Fibroblast of lung (primary cell): ENCODE data around the gene MAP1LC3B. TPM values are rescaled to one million over a fixed set of nuclear protein-coding genes. Genes with fewer than 3 reads are reported as not detected.
A peak's percentile ranks its signal among the peaks of the same experiment; 100 is the strongest.

ENCODE experiments used
- DNase-seq, 2 donors: peaks; one replicate each; pipeline versions ENCODE4 v3.0.0 to v3.0.0-alpha.2; 2010; ENCODE audit warnings: low read depth in 2 of 2
- H2AFZ ChIP-seq: 2 replicates; pipeline ENCODE4 v1.5.1; 2012; ENCODE audit warnings: low read length, control low read depth, inconsistent platforms
- H3K27ac ChIP-seq: 2 replicates; pipeline ENCODE4 v1.5.1; 2011; ENCODE audit warnings: low read length, control low read depth; ENCODE audit not compliant: insufficient read depth
- H3K27me3 ChIP-seq: 2 replicates; pipeline ENCODE4 v1.5.1; 2011; ENCODE audit warnings: mild to moderate bottlenecking, low read length; ENCODE audit not compliant: control insufficient read depth, insufficient read depth
- H3K36me3 ChIP-seq: 2 replicates; pipeline ENCODE4 v1.5.1; 2011; ENCODE audit warnings: low read length; ENCODE audit not compliant: control insufficient read depth, insufficient read depth
- H3K4me1 ChIP-seq: 2 replicates; pipeline ENCODE4 v1.5.1; 2011; ENCODE audit warnings: low read length; ENCODE audit not compliant: control insufficient read depth, insufficient read depth; ENCODE audit errors: extremely low read depth
- H3K4me2 ChIP-seq: 2 replicates; pipeline ENCODE4 v1.5.1; 2011; ENCODE audit warnings: low read length, control low read depth; ENCODE audit not compliant: insufficient read depth; ENCODE audit errors: extremely low read depth
- H3K4me3 ChIP-seq, 4 experiments: fragments of 200-600 bp in 1 of 4; sonication (generic) in 1 of 4; replicated peaks in 1 of 4; 2 replicates each; pipeline ENCODE4 v1.5.1; 2011 to 2016; ENCODE audit warnings: low read length in 4 of 4, low read depth in 3 of 4, mild to moderate bottlenecking in 3 of 4, control low read depth in 2 of 4, inconsistent platforms in 1 of 4, mixed read lengths in 1 of 4; ENCODE audit not compliant: insufficient read depth in 1 of 4; ENCODE audit errors: control extremely low read depth in 1 of 4
- H3K79me2 ChIP-seq: 2 replicates; pipeline ENCODE4 v1.5.1; 2012; ENCODE audit warnings: mild to moderate bottlenecking, low read length, inconsistent platforms; ENCODE audit not compliant: control insufficient read depth, insufficient read depth
- H3K9ac ChIP-seq: 2 replicates; pipeline ENCODE4 v1.5.1; 2011; ENCODE audit warnings: mild to moderate bottlenecking, low read length, control low read depth; ENCODE audit not compliant: insufficient read depth
- H3K9me3 ChIP-seq: 2 replicates; pipeline ENCODE4 v1.5.1; 2012; ENCODE audit warnings: low read depth, low read length; ENCODE audit not compliant: control insufficient read depth, insufficient read depth
- H4K20me1 ChIP-seq: 2 replicates; pipeline ENCODE4 v1.5.1; 2011; ENCODE audit warnings: low read length; ENCODE audit not compliant: control insufficient read depth, insufficient read depth; ENCODE audit errors: extremely low read depth
- EZH2 ChIP-seq: IDR thresholded peaks from 2 replicates; pipeline ENCODE4 v1.5.1; 2012; ENCODE audit warnings: low read length, control low read depth, mild to moderate bottlenecking; ENCODE audit errors: missing control alignments
- polyA plus RNA-seq, 2 donors: library from polyadenylated mRNA; depleted of rRNA in 1 of 2; stranded (reverse) in 1 of 2; unstranded in 1 of 2; fragments of >200 nt; gene quantifications; 2 replicates each; pipeline ENCODE4 v1.2.1, GENCODE V29; 2011 to 2012; ENCODE audit warnings: missing spikeins in 1 of 2
- total RNA-seq: library from RNA; depleted of rRNA; stranded (reverse); fragments of >200 nt; gene quantifications from 2 replicates; pipeline ENCODE4 v1.2.1, GENCODE V29; 2014
- TF ChIP-seq, protein P1 (sequence below), 2 donors: IDR thresholded peaks in 1 of 2; conservative IDR thresholded peaks in 1 of 2; 1 replicate in 1 of 2; 2 replicates in 1 of 2; pipeline ENCODE4 v1.5.1; 2011 to 2012; ENCODE audit warnings: low read length in 2 of 2, control low read depth in 1 of 2, inconsistent platforms in 1 of 2, low read depth in 1 of 2, mild to moderate bottlenecking in 1 of 2

The MAP1LC3B gene
- total and polyA plus RNA-seq, 2 donors (not counting 1 experiment from before 2014, with no cell fraction given), result 41.1 to 67.6 TPM

DNA sequence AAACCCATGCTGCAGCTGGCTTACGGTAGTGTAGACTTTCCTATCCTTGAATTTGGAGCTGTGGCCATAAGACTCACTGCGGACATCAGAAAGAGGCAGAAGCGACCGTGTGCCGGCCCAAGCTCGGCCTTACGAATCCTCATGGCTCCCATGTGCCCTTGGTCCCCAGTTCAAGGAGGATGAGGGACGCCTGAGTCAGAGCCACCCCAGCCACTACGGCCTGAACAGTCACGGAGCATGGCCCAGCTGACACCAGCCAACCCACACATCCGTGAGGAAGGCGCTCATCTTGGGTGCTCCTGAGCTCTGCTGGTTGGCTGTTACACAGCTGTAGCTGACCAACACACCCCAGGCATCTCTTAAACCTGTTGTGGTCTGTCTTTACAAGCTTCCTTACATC lies 56.7 kb downstream of the MAP1LC3B start:
- peak overlapping the region; percentile 95 for H3K27ac ChIP-seq
- no peaks in the 10 kb centered on the region for H3K27me3 ChIP-seq
- peaks cover 10% of the 10 kb centered on the region for H3K36me3 ChIP-seq
- TF ChIP-seq EZH2, result no peak
- TF ChIP-seq, protein P1, sequence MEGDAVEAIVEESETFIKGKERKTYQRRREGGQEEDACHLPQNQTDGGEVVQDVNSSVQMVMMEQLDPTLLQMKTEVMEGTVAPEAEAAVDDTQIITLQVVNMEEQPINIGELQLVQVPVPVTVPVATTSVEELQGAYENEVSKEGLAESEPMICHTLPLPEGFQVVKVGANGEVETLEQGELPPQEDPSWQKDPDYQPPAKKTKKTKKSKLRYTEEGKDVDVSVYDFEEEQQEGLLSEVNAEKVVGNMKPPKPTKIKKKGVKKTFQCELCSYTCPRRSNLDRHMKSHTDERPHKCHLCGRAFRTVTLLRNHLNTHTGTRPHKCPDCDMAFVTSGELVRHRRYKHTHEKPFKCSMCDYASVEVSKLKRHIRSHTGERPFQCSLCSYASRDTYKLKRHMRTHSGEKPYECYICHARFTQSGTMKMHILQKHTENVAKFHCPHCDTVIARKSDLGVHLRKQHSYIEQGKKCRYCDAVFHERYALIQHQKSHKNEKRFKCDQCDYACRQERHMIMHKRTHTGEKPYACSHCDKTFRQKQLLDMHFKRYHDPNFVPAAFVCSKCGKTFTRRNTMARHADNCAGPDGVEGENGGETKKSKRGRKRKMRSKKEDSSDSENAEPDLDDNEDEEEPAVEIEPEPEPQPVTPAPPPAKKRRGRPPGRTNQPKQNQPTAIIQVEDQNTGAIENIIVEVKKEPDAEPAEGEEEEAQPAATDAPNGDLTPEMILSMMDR (conservative IDR thresholded peaks at IDR 0.05 in 1 of 2, IDR thresholded peaks at IDR 0.05 in 1 of 2; ENCODE audit: low read depth in 1 of 2, low read length in 2 of 2), result no peak
- no peak overlapping the region for H2AFZ ChIP-seq
- no peak for DNase-seq
- H3K4me1 ChIP-seq, result peaks cover 11% of the 10 kb centered on the region
- no peaks in the 10 kb centered on the region for H3K9me3 ChIP-seq
- no peaks in the 10 kb centered on the region for H4K20me1 ChIP-seq
- H3K79me2 ChIP-seq, result peaks cover 7% of the 10 kb centered on the region
- no peak overlapping the region for H3K9ac ChIP-seq
- H3K4me2 ChIP-seq, result no peak overlapping the region
- no peak overlapping the region for H3K4me3 ChIP-seq

DNA sequence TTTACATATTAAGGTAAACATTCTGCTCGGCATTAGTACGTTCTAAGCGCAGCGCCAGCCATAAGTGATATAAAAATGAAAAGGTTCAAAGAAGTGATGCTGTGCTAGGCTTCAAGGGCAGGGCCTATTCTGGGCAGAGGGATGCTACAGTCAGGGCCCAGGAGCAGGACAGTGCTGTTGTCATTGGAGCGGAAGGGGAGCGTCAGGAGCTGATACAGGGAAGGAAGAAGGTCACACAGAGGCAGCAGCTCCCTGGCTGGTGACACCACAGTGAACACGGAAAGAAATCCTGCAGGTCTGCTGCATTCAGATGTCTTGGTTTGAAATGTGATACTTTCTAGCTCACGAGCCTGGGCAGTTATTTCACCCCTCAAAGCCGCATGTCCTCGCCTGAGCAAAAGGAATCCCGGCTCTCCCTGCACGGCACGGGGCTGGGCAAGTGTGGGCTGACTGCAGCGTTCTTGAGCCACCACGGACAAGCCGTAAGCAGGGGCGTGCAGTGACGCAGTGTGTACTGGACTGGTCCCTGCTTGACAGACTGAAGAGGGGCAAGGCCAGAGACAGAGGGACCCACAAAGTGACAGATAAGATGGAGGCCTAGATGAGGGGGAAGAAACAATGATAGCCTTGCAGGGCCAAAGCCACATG lies 59.6 kb downstream of the MAP1LC3B start:
- Histone ChIP-seq H3K9me3 (no peaks in the 10 kb centered on the region), H4K20me1 (no peaks in the 10 kb centered on the region), H3K4me3 (no peak overlapping the region), H3K27me3 (no peaks in the 10 kb centered on the region), H3K4me1 (peaks cover 9% of the 10 kb centered on the region), H3K4me2 (no peak overlapping the region), H3K9ac (no peak overlapping the region), H3K27ac (no peak overlapping the region), H3K36me3 (peaks cover 10% of the 10 kb centered on the region), H2AFZ (no peak overlapping the region), H3K79me2 (peaks cover 8% of the 10 kb centered on the region)
- no peak for TF ChIP-seq EZH2
- TF ChIP-seq, protein P1 (conservative IDR thresholded peaks at IDR 0.05 in 1 of 2, IDR thresholded peaks at IDR 0.05 in 1 of 2; ENCODE audit: low read depth in 1 of 2, low read length in 2 of 2), result no peak
- DNase-seq, result no peak

DNA sequence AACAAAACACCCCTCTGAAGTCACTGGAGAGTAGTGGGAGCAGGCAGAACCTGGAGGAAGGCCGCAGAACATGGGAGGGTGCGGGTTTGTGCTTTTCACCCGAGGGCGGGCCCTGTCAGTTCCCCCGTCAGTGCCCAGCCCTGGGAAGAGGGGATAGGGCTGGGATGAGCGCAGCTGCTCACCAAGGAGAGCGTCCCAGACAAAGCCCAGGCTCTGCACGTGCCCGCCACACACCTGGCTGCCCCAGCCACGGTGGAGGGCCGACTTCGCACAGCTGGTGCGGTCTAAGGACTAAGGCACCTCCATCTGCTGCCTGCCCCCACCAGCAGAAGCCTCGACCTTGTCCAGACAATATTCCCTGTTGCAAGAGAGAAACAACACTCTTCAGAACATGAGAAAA lies 61.2 kb downstream of the MAP1LC3B start:
- H3K4me2 ChIP-seq, result no peak overlapping the region
- H3K9me3 ChIP-seq, result no peaks in the 10 kb centered on the region
- no peak overlapping the region for H3K27ac ChIP-seq
- peaks cover 8% of the 10 kb centered on the region for H3K4me1 ChIP-seq
- TF ChIP-seq EZH2, result no peak
- TF ChIP-seq, protein P1 (conservative IDR thresholded peaks at IDR 0.05 in 1 of 2, IDR thresholded peaks at IDR 0.05 in 1 of 2; ENCODE audit: low read depth in 1 of 2, low read length in 2 of 2), result no peak
- H3K4me3 ChIP-seq, result no peak overlapping the region
- no peak for DNase-seq
- no peaks in the 10 kb centered on the region for H4K20me1 ChIP-seq
- H3K9ac ChIP-seq, result no peak overlapping the region
- H3K27me3 ChIP-seq, result no peaks in the 10 kb centered on the region
- H3K36me3 ChIP-seq, result peaks cover 12% of the 10 kb centered on the region
- H3K79me2 ChIP-seq, result peaks cover 8% of the 10 kb centered on the region
- no peak overlapping the region for H2AFZ ChIP-seq

Other genes with a start within 250 kb of the MAP1LC3B start
- 3.1 and 5.4 TPM in 2 replicates for gene C16orf95, start 74.9 kb upstream of the MAP1LC3B start, total RNA-seq
- gene C16orf95, start 74.9 kb upstream of the MAP1LC3B start, polyA plus RNA-seq, result 1.3 and 2.4 TPM in 2 replicates
- gene FBXO31, start 8.6 kb upstream of the MAP1LC3B start, total RNA-seq, result 38.5 and 40.3 TPM in 2 replicates
- 13.5 and 17.6 TPM in 2 replicates for gene FBXO31, start 8.6 kb upstream of the MAP1LC3B start, polyA plus RNA-seq
- 15.4 and 16.3 TPM in 2 replicates for gene ZCCHC14, start 100.7 kb downstream of the MAP1LC3B start, total RNA-seq
- gene ZCCHC14, start 100.7 kb downstream of the MAP1LC3B start, polyA plus RNA-seq, result 6.4 and 8.6 TPM in 2 replicates
- not detected in 2 replicates for gene JPH3, start 210.2 kb downstream of the MAP1LC3B start, total RNA-seq
- 0.01 TPM in 1 of 2 replicates, not detected in the other for gene JPH3, start 210.2 kb downstream of the MAP1LC3B start, polyA plus RNA-seq